IMR-90 (cell line): ENCODE data around the gene STRA8. TPM values are rescaled to one million over a fixed set of nuclear protein-coding genes. Genes with fewer than 3 reads are reported as not detected.

Source experiments
- ATAC-seq: fragments of 200-7000 bp; cut with Tn5 transposase; 2 replicates; pipeline ENCODE4 v1.9.1; 2020; ENCODE audit warnings: low read depth, mild to moderate bottlenecking, moderate library complexity
- BruUV-seq: library from RNA; stranded (reverse); fragments of 400-500 nt; replicated peaks from 2 replicates; lab custom pipeline; 2021; lab: Mats Ljungman, UMichigan
- CTCF ChIA-PET: fragments of 300-600 bp; formaldehyde crosslinking; extraction: SDS; loops from one replicate; lab custom pipeline; 2021; ENCODE audit warnings: antibody characterized with exemption; lab: Yijun Ruan, JAX
- POLR2A ChIA-PET: fragments of 300-600 bp; sonication (Branson Sonifier 250); formaldehyde crosslinking; loops from one replicate; lab custom pipeline; 2022; ENCODE audit warnings: antibody characterized with exemption; ENCODE audit not compliant: unreplicated experiment; lab: Charles Lee
- DNase-seq: peaks from one replicate; pipeline ENCODE4 v3.0.0; 2013
- H2AFZ ChIP-seq: replicated peaks from 2 replicates; pipeline ENCODE3; 2013; ENCODE audit warnings: low read length, mild to moderate bottlenecking; ENCODE audit not compliant: poor library complexity
- H2AK5ac ChIP-seq: 2 replicates; pipeline ENCODE4 v1.6.1; 2013; ENCODE audit warnings: low read depth, low read length, inconsistent platforms
- H2AK9ac ChIP-seq: replicated peaks from 2 replicates; pipeline ENCODE3; 2013; ENCODE audit warnings: mild to moderate bottlenecking, low read depth, low read length, moderate library complexity; ENCODE audit not compliant: poor library complexity
- H2BK120ac ChIP-seq: 2 replicates; pipeline ENCODE4 v1.6.1; 2013; ENCODE audit warnings: low read depth, low read length, inconsistent platforms
- H2BK15ac ChIP-seq: 3 replicates; pipeline ENCODE4 v1.6.1; 2013; ENCODE audit warnings: low read depth, low read length, inconsistent platforms
- H2BK20ac ChIP-seq: 2 replicates; pipeline ENCODE4 v1.6.1; 2013; ENCODE audit warnings: low read depth, mild to moderate bottlenecking, inconsistent platforms, low read length, moderate library complexity
- H2BK5ac ChIP-seq: 2 replicates; pipeline ENCODE4 v1.6.1; 2013; ENCODE audit warnings: mild to moderate bottlenecking, low read depth, low read length, inconsistent platforms; ENCODE audit not compliant: poor library complexity, severe bottlenecking
- H3K14ac ChIP-seq: replicated peaks from 2 replicates; pipeline ENCODE4 v1.6.1; 2013; ENCODE audit warnings: low read depth, low read length, inconsistent platforms
- H3K18ac ChIP-seq: 2 replicates; pipeline ENCODE4 v1.6.1; 2013; ENCODE audit warnings: low read depth, low read length, control low read depth
- H3K23ac ChIP-seq: 2 replicates; pipeline ENCODE4 v1.6.1; 2013; ENCODE audit warnings: low read depth, low read length, inconsistent platforms
- H3K27ac ChIP-seq: 2 replicates; pipeline ENCODE4 v1.5.1; 2013; ENCODE audit warnings: mild to moderate bottlenecking, control low read depth, low read length; ENCODE audit not compliant: insufficient read depth
- H3K27me3 ChIP-seq: 2 replicates; pipeline ENCODE4 v1.6.1; 2013; ENCODE audit warnings: low read length; ENCODE audit not compliant: control insufficient read depth, insufficient read depth
- H3K36me3 ChIP-seq: 2 replicates; pipeline ENCODE4 v1.6.1; 2013; ENCODE audit warnings: low read length, mixed read lengths; ENCODE audit not compliant: control insufficient read depth, insufficient read depth
- H3K4ac ChIP-seq: 2 replicates; pipeline ENCODE4 v1.6.1; 2013; ENCODE audit warnings: low read depth, low read length, inconsistent platforms
- H3K4me1 ChIP-seq: 2 replicates; pipeline ENCODE4 v1.6.1; 2013; ENCODE audit warnings: low read length, mixed read lengths; ENCODE audit not compliant: control insufficient read depth, insufficient read depth
- H3K4me2 ChIP-seq: 2 replicates; pipeline ENCODE4 v1.6.1; 2013; ENCODE audit warnings: low read depth, mild to moderate bottlenecking, control low read depth, low read length, moderate library complexity
- H3K4me3 ChIP-seq: 2 replicates; pipeline ENCODE4 v1.5.1; 2013; ENCODE audit warnings: low read depth, mild to moderate bottlenecking, control low read depth, low read length, moderate library complexity; ENCODE audit not compliant: insufficient read depth
- H3K56ac ChIP-seq: 2 replicates; pipeline ENCODE4 v1.6.1; 2013; ENCODE audit warnings: low read length, inconsistent platforms; ENCODE audit not compliant: insufficient read depth; ENCODE audit errors: extremely low read depth
- H3K79me1 ChIP-seq, 2 experiments: 2 replicates each; pipeline ENCODE4 v1.6.1; 2013; ENCODE audit warnings: low read length in 2 of 2, inconsistent platforms in 1 of 2, low read depth in 1 of 2
- H3K9ac ChIP-seq: 2 replicates; pipeline ENCODE4 v1.6.1; 2013; ENCODE audit warnings: low read depth, low read length, control low read depth
- H3K9me1 ChIP-seq: 2 replicates; pipeline ENCODE4 v1.6.1; 2013; ENCODE audit warnings: low read length, inconsistent platforms; ENCODE audit not compliant: insufficient read depth
- H3K9me3 ChIP-seq: 2 replicates; pipeline ENCODE4 v1.6.1; 2013; ENCODE audit warnings: low read length; ENCODE audit not compliant: control insufficient read depth, insufficient read depth
- H4K20me1 ChIP-seq: 2 replicates; pipeline ENCODE4 v1.6.1; 2013; ENCODE audit warnings: low read length, inconsistent platforms; ENCODE audit not compliant: insufficient read depth
- H4K5ac ChIP-seq: 2 replicates; pipeline ENCODE4 v1.6.1; 2013; ENCODE audit warnings: mild to moderate bottlenecking, low read depth, low read length, control low read depth
- H4K8ac ChIP-seq, 2 experiments: 2 replicates each; pipeline ENCODE4 v1.6.1; 2013; ENCODE audit warnings: low read depth in 2 of 2, low read length in 2 of 2, control low read depth in 1 of 2, inconsistent platforms in 1 of 2
- H4K91ac ChIP-seq: 2 replicates; pipeline ENCODE4 v1.6.1; 2013; ENCODE audit warnings: low read depth, low read length, inconsistent platforms; ENCODE audit not compliant: insufficient read depth
- BHLHE40 ChIP-seq: fragments of 150-350 bp; IDR thresholded peaks from 2 replicates; pipeline ENCODE4 v1.6.1; 2016; ENCODE audit warnings: mild to moderate bottlenecking, low read depth, low read length
- CEBPB ChIP-seq: IDR thresholded peaks from 2 replicates; pipeline ENCODE4 v1.6.1; 2012; ENCODE audit warnings: low read depth, low read length, improper control_type of control experiment
- FOS ChIP-seq: fragments of 150-350 bp; IDR thresholded peaks from 2 replicates; pipeline ENCODE4 v1.6.1; 2016; ENCODE audit warnings: low read depth, low read length
- MAZ ChIP-seq: IDR thresholded peaks from 2 replicates; pipeline ENCODE4 v1.6.1; 2012; ENCODE audit warnings: low read depth, mild to moderate bottlenecking, low read length, improper control_type of control experiment, moderate library complexity, borderline replicate concordance
- NFE2L2 ChIP-seq: fragments of 150-350 bp; IDR thresholded peaks from 2 replicates; pipeline ENCODE4 v1.6.1; 2016; ENCODE audit warnings: low read depth, mild to moderate bottlenecking, low read length
- RAD21 ChIP-seq: IDR thresholded peaks from 2 replicates; pipeline ENCODE4 v1.6.1; 2012; ENCODE audit warnings: low read length, improper control_type of control experiment
- WGBS, 2 experiments: methylation state at CpG; one replicate each; pipeline versions ENCODE4 v1.1.5 to v1.1.7; 2013; ENCODE audit warnings: missing lambda C conversion rate in 2 of 2; ENCODE audit not compliant: insufficient read length in 1 of 2; ENCODE audit errors: extremely low coverage in 2 of 2; 5-methylcytosine and 5-hydroxymethylcytosine counted together
- dilution Hi-C: fragments of 300-500 bp; cut with HindIII; formaldehyde crosslinking; loops from one replicate; pipeline ENCODE4 v1.14.3; 2018; ENCODE audit warnings: low sequenced_read_pairs; ENCODE audit not compliant: unreplicated experiment
- in situ Hi-C: fragments of 300-500 bp; cut with MboI; formaldehyde crosslinking; loops from 3 replicates; pipeline ENCODE4 v1.14.3; 2019; ENCODE audit warnings: low sequenced_read_pairs, inconsistent platforms, mixed read lengths
- intact Hi-C: fragments of 100-400 bp; cut with micrococcal nuclease; formaldehyde crosslinking; loops from 2 replicates; pipeline ENCODE4 v1.10.0; 2022
- polyA plus RNA-seq, 3 experiments: library from polyadenylated mRNA; depleted of rRNA; stranded (reverse); fragments of >200 nt; gene quantifications; 2 replicates each; pipeline ENCODE4 v1.2.3, GENCODE V29; 2012; ENCODE audit warnings: low replicate concordance in 1 of 3
- total RNA-seq: library from RNA; depleted of rRNA; stranded (reverse); fragments of >200 nt; gene quantifications from 2 replicates; pipeline ENCODE4 v1.2.3, GENCODE V29; 2012

Gene STRA8
- total and polyA plus RNA-seq, 2 of the 4 experiments (the other 2 are of a cell fraction): not detected

DNA sequence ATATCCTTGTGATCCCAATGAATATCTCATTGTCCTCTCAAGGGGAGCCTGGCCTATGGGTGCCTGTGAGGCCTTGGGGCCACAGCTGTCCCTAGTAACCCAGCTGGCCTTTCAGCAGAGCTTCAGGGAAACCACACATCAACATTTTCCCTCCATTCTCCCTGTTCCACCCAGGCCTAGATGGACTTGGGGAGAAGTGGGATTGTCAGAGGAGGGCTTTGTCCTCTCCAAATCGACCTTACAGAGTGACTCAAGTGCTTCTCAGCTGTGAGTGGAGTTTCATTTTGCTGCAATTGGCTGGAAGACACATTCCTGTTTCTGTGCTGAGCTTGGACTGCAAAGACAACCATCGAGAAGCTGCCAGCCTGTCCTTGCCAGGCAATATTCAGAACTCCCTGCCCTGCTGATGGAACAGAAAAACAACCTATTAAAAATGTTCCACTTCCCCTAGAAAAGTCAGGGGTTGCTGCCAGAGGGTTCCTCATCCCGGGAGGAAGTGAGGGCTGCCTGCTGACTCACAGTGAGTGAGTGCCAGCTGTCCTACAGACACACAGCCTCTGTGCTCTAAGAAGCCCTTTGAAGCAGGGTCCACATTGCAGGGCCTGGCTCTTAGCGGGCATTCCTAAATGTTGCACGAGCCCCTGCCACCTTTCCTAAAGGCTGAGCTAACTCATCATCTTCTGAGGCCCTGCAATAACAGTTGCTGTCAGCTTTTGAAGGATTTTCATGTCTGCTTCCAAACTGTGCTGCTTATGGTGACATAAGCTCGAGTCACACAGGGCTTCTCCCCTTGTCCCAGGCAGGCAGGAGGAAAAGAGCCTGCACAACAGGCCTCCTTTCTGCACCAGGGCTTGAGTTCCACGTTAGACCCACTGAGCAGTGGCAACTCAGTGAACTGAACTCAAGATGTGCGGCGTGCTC, 20.5 kb downstream of the STRA8 start:
- H3K23ac ChIP-seq: peak overlapping the region; percentile 74
- TF ChIP-seq CEBPB: no peak
- TF ChIP-seq MAZ: no peak
- TF ChIP-seq FOS: no peak
- TF ChIP-seq BHLHE40: no peak; the same call in 1 of the 2 replicates
- TF ChIP-seq NFE2L2: peak; percentile 57; the same call in 1 of the 2 replicates
- no peak for TF ChIP-seq RAD21
- 0% methylated on average over 1 of the region's 9 CpGs; no CpG with 5 or more reads in 1 of the 2 experiments for WGBS, 2 experiments
- no peaks in the 10 kb centered on the region for H3K27me3 ChIP-seq
- peak overlapping the region; percentile 73 for H2AK9ac ChIP-seq
- in situ Hi-C loops: loop anchor here (25.0 kb wide), 1 partner anchor 758 kb away; no protein-coding TSS in a partner anchor
- peak overlapping the region; percentile 95 for H3K14ac ChIP-seq
- H4K91ac ChIP-seq: peak overlapping the region; percentile 63
- peak overlapping the region; percentile 19; the same call in 1 of the 2 replicates for H3K56ac ChIP-seq
- H3K9me1 ChIP-seq: peaks cover 8% of the 10 kb centered on the region
- ATAC-seq (peak; percentile 92), DNase-seq (peak; percentile 76)
- peak overlapping the region; percentile 73 to 91 for H4K8ac ChIP-seq
- H3K9me3 ChIP-seq: no peaks in the 10 kb centered on the region
- CTCF ChIA-PET: interaction anchor here (0.5 to 1.1 kb wide), 2 partner anchors 15 to 123 kb away, joined by 3 read pairs; no protein-coding TSS in a partner anchor
- POLR2A ChIA-PET: no interaction called here
- H3K4ac ChIP-seq: peak overlapping the region; percentile 87
- intact Hi-C loops: no loop called here
- H3K79me1 ChIP-seq: no peaks in the 10 kb centered on the region
- peaks cover 10% of the 10 kb centered on the region for H3K4me1 ChIP-seq
- H3K36me3 ChIP-seq: no peaks in the 10 kb centered on the region
- peak overlapping the region; percentile 92 for H2BK120ac ChIP-seq
- no peak overlapping the region for H3K4me3 ChIP-seq
- H3K18ac ChIP-seq: peak overlapping the region; percentile 47
- H3K27ac ChIP-seq: peak overlapping the region; percentile 62
- peak overlapping the region; percentile 86 for H2AFZ ChIP-seq
- peak overlapping the region; percentile 40 for H3K4me2 ChIP-seq
- dilution Hi-C loops: no loop called here
- no TSS peak for BruUV-seq
- peak overlapping the region; percentile 74 for H4K5ac ChIP-seq
- H2BK5ac ChIP-seq: peak overlapping the region; percentile 68
- no peaks in the 10 kb centered on the region for H4K20me1 ChIP-seq
- peak overlapping the region; percentile 66 for H2BK20ac ChIP-seq
- peak overlapping the region; percentile 41; the same call in 1 of the 2 replicates for H2AK5ac ChIP-seq
- peak overlapping the region; percentile 91; the same call in 1 of the 3 replicates for H2BK15ac ChIP-seq
- H3K9ac ChIP-seq: peak overlapping the region; percentile 37
